ENCODE results near the gene RAB3C.

DNA sequence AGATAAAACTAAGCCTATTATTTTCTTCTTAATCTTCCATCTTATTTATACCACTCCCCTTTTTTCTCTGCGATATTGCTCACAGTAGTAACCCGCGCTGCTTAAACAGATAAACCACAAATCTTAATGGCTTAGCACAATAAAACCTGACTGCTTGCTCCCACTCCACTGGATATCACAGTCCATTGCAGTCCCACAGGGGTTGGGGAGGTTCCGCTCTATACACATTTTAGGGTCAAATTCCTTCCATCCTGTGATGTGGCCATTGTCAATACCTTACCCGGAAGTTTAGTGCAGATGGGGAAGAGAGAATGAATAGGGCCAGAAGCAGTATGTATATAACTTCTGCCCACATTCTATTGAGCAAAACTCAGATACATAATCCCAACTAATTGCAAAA is 193.7 kb downstream of the RAB3C start:
- TF ChIP-seq, protein P1, sequence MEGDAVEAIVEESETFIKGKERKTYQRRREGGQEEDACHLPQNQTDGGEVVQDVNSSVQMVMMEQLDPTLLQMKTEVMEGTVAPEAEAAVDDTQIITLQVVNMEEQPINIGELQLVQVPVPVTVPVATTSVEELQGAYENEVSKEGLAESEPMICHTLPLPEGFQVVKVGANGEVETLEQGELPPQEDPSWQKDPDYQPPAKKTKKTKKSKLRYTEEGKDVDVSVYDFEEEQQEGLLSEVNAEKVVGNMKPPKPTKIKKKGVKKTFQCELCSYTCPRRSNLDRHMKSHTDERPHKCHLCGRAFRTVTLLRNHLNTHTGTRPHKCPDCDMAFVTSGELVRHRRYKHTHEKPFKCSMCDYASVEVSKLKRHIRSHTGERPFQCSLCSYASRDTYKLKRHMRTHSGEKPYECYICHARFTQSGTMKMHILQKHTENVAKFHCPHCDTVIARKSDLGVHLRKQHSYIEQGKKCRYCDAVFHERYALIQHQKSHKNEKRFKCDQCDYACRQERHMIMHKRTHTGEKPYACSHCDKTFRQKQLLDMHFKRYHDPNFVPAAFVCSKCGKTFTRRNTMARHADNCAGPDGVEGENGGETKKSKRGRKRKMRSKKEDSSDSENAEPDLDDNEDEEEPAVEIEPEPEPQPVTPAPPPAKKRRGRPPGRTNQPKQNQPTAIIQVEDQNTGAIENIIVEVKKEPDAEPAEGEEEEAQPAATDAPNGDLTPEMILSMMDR (IDR thresholded peaks at IDR 0.05; ENCODE audit: low read length): no peak
- no peak for TF ChIP-seq EZH2 (optimal IDR thresholded peaks at IDR 0.05; ENCODE audit: low read depth, low read length)
